ENCODE data around the gene HECW1. TPM values are rescaled to one million over a fixed set of nuclear protein-coding genes. Genes with fewer than 3 reads are reported as not detected.

HECW1 gene
- total RNA-seq, 1 experiment from 2014 or later: 0.77 TPM

DNA sequence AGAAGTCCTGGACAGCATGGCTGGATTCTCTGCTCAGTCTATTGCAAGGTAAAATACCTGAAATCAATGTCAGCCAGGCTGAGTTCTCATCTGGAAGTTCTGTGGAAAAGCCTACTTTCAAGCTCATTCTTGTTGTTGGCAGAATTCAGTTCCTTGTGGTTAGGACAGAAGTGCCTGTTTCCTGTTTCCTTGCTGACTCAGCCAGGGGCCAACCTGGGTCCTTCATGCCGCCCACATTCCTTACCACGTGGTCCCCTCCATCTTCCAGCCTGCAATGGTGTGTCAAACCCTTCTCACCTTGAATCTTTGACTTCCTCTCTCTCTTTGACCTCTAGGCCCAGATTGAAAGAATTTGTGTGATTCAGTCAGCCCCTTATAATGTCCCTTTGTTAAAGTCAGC is 273.4 kb downstream of the HECW1 start:
- peaks cover 4% of the 10 kb centered on the region; the same call in 1 of the 2 replicates for H3K27me3 ChIP-seq (ENCODE audit: control insufficient read depth, insufficient read depth, low read length)
- H3K9me3 ChIP-seq (ENCODE audit: control insufficient read depth, insufficient read depth, low read depth, low read length): no peaks in the 10 kb centered on the region
- ChIA-PET POLR2A (no interaction called here), CTCF (no interaction called here)
- no TSS peak for BruUV-seq (replicated peaks)
- no peak overlapping the region for H3K4me3 ChIP-seq (ENCODE audit: low read depth in 2 of 2, low read length in 2 of 2)
- no peak for DNase-seq (ENCODE audit: low read depth, low spot score)
- in situ Hi-C loops (cut with HindIII; ENCODE audit: low pct_unique_long_range_greater_than_20kb, low sequenced_read_pairs): no loop called here
- no peak for ATAC-seq
- H3K4me1 ChIP-seq (ENCODE audit: control insufficient read depth, insufficient read depth, low read length): no peaks in the 10 kb centered on the region
- intact Hi-C loops (cut with micrococcal nuclease; ENCODE audit: unreplicated experiment): no loop called here
- H3K36me3 ChIP-seq (ENCODE audit: control insufficient read depth, insufficient read depth, low read length): no peaks in the 10 kb centered on the region
- H3K27ac ChIP-seq (ENCODE audit: low read length): no peak overlapping the region
- TF ChIP-seq POLR2AphosphoS5 (IDR thresholded peaks at IDR 0.05; ENCODE audit: low read depth, low read length) (no peak), SIN3A (IDR thresholded peaks at IDR 0.05; ENCODE audit: borderline replicate concordance, insufficient read depth, low read depth, low read length) (no peak), TCF7L2 (IDR thresholded peaks at IDR 0.05; ENCODE audit: low read depth, low read length) (no peak)
- TF ChIP-seq, protein P1, sequence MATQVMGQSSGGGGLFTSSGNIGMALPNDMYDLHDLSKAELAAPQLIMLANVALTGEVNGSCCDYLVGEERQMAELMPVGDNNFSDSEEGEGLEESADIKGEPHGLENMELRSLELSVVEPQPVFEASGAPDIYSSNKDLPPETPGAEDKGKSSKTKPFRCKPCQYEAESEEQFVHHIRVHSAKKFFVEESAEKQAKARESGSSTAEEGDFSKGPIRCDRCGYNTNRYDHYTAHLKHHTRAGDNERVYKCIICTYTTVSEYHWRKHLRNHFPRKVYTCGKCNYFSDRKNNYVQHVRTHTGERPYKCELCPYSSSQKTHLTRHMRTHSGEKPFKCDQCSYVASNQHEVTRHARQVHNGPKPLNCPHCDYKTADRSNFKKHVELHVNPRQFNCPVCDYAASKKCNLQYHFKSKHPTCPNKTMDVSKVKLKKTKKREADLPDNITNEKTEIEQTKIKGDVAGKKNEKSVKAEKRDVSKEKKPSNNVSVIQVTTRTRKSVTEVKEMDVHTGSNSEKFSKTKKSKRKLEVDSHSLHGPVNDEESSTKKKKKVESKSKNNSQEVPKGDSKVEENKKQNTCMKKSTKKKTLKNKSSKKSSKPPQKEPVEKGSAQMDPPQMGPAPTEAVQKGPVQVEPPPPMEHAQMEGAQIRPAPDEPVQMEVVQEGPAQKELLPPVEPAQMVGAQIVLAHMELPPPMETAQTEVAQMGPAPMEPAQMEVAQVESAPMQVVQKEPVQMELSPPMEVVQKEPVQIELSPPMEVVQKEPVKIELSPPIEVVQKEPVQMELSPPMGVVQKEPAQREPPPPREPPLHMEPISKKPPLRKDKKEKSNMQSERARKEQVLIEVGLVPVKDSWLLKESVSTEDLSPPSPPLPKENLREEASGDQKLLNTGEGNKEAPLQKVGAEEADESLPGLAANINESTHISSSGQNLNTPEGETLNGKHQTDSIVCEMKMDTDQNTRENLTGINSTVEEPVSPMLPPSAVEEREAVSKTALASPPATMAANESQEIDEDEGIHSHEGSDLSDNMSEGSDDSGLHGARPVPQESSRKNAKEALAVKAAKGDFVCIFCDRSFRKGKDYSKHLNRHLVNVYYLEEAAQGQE (IDR thresholded peaks at IDR 0.05; ENCODE audit: insufficient read depth in 1 of 2, low read depth in 2 of 2, low read length in 1 of 2): no peak
- TF ChIP-seq, protein P2, sequence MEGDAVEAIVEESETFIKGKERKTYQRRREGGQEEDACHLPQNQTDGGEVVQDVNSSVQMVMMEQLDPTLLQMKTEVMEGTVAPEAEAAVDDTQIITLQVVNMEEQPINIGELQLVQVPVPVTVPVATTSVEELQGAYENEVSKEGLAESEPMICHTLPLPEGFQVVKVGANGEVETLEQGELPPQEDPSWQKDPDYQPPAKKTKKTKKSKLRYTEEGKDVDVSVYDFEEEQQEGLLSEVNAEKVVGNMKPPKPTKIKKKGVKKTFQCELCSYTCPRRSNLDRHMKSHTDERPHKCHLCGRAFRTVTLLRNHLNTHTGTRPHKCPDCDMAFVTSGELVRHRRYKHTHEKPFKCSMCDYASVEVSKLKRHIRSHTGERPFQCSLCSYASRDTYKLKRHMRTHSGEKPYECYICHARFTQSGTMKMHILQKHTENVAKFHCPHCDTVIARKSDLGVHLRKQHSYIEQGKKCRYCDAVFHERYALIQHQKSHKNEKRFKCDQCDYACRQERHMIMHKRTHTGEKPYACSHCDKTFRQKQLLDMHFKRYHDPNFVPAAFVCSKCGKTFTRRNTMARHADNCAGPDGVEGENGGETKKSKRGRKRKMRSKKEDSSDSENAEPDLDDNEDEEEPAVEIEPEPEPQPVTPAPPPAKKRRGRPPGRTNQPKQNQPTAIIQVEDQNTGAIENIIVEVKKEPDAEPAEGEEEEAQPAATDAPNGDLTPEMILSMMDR (IDR thresholded peaks at IDR 0.05): no peak

DNA sequence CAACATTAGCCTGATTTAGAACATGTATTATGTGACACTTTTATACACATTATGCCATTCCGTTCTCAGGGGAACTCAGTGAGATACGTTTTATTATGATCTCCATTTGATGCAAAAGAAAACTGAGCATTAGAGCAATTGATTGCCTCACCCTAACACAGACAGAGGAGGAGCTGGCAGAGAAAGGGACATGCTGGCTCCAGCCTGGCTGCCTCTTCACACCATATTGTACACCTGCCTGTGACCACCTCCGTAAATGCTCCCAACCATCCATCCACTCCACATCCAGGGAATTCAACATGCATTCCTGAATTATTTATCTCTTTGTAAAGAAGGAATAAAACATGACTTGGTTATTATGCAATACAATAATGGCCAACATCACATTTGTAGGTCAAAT is 275.5 kb downstream of the HECW1 start:
- H3K9me3 ChIP-seq (ENCODE audit: control insufficient read depth, insufficient read depth, low read depth, low read length): no peaks in the 10 kb centered on the region
- in situ Hi-C loops (cut with HindIII; ENCODE audit: low pct_unique_long_range_greater_than_20kb, low sequenced_read_pairs): no loop called here
- peaks cover 4% of the 10 kb centered on the region; the same call in 1 of the 2 replicates for H3K27me3 ChIP-seq (ENCODE audit: control insufficient read depth, insufficient read depth, low read length)
- DNase-seq (ENCODE audit: low read depth, low spot score) (no peak), ATAC-seq (no peak)
- H3K4me1 ChIP-seq (ENCODE audit: control insufficient read depth, insufficient read depth, low read length): no peaks in the 10 kb centered on the region
- TF ChIP-seq, protein P2 (IDR thresholded peaks at IDR 0.05): no peak
- TF ChIP-seq, protein P1 (IDR thresholded peaks at IDR 0.05; ENCODE audit: insufficient read depth in 1 of 2, low read depth in 2 of 2, low read length in 1 of 2): no peak
- TF ChIP-seq TCF7L2 (IDR thresholded peaks at IDR 0.05; ENCODE audit: low read depth, low read length): no peak
- TF ChIP-seq POLR2AphosphoS5 (IDR thresholded peaks at IDR 0.05; ENCODE audit: low read depth, low read length): no peak
- TF ChIP-seq SIN3A (IDR thresholded peaks at IDR 0.05; ENCODE audit: borderline replicate concordance, insufficient read depth, low read depth, low read length): no peak
- intact Hi-C loops (cut with micrococcal nuclease; ENCODE audit: unreplicated experiment): no loop called here
- ChIA-PET CTCF (no interaction called here), POLR2A (no interaction called here)
- no peak overlapping the region for H3K4me3 ChIP-seq (ENCODE audit: low read depth in 2 of 2, low read length in 2 of 2)
- H3K27ac ChIP-seq (ENCODE audit: low read length): no peak overlapping the region
- H3K36me3 ChIP-seq (ENCODE audit: control insufficient read depth, insufficient read depth, low read length): no peaks in the 10 kb centered on the region
- no TSS peak for BruUV-seq (replicated peaks)
